Inflammatory macrophage (primary cell): ENCODE measurements around the gene DNMT1.

ENCODE experiments used
- DNase-seq, 2 donors: peaks; one replicate each; pipeline ENCODE4 v3.0.0-alpha.2; 2020 to 2022

Gene DNMT1

DNA sequence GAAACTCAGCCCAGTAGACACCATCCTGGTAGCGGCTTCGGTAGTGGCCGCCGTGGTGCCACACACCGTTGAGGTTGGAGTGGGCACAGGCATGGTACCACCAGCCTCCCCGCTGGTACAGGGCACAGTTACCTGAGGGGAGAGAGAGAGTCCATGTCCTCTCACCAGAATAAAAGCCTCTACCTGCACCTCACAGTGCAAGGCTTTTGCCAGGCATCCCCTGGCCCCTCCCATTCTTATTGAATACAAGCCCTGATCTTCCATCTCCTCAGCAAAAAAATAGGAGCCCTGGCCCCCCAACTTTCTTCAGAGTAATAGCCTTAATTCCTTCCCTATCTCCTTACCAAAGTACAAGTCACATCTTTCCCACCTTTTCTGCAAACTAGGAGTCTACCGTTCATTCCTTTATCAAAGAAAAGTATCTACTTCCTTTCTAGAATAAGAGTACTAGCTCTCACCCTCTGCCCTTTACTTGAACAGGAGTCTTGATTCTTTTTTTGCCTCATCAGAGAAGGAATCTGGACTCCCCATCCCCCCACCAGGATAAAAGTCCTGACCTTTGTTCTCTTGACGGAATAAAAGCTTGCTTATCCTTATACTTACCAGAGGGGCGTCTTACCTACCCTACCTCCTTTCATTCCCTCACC lies 102.0 kb downstream of the DNMT1 start:
- DNase-seq: no peak

DNA sequence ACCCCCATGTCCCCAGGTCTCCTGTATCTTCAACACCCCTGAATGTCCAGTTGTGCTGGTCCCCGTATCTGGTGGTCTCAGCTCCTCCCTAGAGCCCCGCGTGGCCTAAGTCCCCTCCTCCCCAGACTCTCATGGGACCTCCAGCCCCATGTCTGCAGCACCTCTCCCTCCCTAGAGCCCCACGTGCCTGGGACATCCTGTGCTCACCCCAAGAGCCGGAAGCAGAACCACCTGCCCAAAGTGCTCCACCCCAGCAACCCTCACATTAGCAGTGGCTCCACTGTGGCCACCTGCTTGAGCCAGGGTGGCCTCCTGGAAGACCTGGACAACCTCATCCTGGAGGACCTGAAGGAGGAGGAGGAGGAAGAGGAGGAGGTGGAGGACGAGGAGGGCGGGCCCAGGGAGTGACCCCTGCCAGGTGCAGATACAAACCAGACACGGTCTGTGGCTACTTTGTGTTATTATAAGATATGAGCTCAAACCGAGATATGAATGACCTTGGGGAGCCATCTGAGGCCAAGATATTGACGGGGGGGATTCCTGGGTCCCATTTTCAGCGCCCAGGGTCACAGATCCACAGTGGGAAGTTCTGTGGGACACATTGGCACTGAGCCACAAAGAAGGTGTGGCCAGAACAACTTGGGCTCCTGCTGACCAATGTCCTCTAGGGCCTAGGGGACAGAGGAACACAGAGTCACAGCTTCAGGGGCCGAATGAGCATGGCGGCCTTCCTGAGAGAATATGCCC lies 102.7 kb downstream of the DNMT1 start:
- DNase-seq: no peak

DNA sequence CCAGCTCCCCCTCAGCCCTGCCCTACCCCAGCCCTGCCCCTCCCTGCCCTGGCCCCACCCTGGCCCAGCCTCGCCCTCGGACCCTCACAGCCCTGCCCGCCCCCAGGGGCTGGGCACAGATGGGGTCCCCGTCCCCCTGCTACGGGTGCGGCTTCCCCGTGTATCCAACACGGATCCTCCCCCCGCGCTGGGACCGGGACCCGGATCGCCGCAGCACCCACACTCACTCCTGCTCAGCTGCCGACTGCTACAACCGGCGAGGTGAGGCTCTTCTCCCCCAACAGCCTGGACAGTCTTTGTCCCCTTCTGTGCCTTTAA lies 103.4 kb downstream of the DNMT1 start:
- no peak for DNase-seq

DNA sequence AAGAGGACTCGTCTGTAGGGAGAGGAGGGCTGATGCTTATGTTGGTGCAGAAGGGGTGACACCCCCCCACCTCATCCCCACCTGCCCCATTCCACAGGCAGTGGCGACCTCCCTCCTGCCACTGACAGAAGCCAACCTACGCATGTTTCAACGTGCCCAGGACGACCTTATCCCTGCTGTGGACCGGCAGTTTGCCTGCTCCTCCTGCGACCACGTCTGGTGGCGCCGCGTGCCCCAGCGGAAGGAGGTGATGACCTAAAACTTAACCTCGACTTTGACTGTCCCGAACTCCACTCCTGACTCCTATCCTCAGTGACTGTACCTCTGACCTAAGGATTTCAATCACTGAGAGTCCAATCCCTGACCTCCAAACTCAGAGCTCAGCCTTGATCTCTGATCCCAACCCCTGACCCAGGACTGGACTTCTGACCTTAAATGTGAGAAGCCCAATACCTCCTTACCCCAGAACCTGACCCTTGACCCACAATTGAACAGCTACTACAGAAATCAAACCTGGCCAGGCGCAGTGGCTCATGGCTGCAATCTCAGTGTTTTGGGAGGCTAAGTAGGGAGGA lies 104.9 kb downstream of the DNMT1 start:
- DNase-seq: no peak

DNA sequence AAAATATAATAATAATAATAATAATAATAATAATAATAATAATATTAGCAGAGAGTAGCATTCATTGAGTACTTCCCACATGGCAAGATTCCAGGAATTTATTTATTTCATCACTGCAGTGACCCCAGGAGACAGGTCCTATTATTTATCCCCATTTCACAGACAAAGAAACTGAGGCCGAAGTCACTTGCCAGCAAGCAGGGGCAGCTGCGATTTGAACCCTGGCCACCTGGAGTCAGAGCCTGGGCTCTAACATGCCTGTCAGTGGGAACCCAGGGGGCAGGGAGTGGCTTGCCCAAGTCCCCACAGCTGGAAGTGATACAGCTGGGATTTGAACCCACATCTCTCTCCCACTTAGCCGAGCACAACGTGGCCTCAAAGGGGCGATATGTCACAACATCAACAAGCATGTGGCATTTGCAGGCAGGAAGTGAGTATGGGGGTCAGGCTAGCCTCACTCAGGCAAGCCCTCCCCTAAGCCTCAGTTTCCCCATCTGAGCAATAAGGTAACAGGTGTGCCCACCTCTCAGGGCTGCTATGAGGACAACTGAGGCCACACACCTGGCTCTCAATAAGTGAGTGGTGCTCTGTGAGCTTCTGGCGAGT lies 105.7 kb downstream of the DNMT1 start:
- no peak for DNase-seq

DNA sequence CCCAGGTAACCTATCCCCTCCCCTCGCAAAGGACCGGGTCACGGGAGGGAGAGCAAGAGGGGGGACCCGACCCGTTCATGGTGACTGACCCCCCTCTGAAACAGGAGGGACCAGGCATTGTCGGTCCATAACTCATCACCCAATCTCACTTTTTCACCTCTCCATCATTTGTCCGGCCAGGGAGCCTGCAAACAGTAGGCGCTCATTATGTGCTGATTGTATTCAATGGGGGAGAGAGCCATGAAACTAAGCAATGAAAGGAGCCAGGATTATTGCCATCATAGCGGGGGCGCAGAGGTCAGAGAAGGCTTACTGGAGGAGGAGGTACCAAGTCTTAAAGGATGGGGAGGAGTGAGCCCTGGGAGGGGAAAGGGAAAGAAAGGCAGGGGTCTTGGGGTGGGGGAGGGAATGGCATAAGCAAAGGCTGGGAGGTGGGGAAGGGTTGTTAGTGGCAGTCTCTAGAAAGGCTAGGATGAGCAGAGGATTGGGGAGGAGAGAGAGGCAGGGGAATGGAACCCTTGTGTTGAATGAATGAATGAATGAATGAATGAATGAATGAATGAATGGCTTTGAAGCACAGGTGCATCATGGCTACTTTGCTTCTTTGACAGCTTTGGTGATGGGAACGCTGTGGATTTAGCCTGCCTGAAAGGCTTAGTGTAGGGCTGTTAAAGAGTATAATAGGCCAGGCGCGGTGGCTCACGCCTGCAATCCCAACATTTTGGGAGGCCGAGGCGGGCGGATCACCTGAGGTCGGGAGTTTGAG lies 107.3 kb downstream of the DNMT1 start:
- DNase-seq: no peak

DNA sequence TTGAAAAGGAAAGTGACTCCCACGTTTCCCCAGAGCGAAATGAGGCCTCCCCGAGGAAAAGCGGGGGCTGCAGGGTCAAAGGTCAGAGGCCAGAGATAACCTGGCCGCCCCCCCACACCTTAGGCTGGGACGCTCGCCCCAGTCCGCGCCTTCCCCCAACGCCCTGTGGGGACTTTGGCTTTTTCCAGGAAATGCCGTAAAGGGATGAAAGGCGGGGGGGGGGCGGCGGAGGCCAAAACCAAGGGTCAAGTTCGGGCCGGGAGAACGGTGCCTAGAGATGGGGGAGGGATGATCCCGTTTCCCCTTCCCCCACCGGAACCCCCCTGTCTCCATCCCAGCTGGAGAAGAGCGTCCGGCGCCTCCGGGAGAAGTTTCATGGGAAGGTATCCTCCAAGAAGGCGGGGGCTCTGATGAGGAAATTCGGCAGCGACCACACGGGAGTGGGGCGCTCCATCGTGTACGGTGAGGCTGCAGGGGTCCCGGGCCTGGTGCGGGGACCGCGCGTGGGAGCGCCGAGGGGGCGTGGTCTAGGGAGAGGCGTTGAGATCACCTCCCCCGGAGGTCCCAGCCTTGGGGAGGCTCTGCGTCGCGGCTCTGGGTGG lies 108.1 kb downstream of the DNMT1 start:
- no peak for DNase-seq

DNA sequence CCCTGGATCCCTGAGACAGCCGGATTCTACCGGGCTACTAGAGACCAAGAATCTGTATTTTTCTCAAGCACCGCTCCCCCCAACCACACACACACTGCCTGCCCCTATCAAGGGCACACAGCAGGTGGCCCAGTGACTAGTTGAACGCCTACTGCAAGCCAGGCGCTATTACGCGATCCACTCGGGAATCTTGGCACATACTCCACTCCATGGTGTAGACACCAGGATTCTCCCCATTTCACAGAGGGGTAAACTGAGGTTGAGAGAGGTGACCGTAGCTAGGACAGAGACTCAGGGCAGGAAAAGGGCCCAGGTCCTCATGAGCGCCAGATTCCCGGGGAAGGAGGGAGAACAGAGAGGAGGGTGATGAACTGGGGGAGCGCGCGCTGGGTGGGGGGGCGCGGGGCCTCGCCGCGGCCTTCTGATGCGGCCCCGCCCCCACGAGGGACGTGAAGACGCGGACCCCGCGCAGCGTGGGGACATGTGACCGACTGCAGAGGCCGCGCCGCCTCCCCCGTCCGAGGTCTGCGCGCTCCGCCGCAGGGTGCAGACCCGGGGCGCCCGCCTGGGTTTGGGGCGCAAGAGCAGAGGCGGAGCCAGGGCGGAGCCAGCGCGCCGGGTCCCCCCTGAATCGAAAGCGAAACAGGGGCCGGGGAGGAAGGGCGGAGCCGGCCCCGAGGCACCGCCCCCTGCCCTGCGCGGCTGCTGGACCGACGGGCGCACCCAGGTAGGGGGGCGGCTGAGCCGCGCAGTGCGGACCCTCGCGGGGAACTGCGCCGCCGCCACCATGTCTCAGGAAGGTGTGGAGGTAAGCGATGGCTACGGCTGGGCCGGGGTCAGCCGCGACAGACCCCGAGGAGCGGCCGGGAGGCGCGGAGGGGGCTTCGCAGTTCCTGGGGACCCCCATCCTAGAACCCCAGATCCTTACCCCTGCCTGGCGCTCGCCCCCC lies 108.8 kb downstream of the DNMT1 start, which contains the start of gene SHFL:
SHFL (plus strand) TSS at position 677 of the 950 bp plus-strand sequence; CDS start at position 788, 111 bp downstream.
- peak; percentile 63 to 72 for DNase-seq

DNA sequence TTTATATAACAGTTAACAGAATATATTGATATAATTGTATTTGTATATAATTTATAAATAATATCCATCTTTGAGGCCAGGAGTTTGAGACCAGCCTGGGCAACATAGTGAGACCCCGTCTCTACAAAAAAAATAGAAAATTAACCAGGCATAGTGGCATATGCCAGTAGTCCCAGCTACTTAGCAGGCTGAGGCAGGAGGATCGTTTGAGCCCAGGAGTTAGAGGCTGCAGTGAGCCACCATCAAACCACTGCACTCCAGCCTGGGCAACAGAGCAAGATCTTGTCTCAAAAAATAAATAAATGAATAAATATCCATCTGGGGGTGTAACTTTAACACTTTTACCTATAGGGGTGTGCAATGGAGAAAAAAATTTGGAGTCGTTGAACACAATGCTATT lies 110.0 kb downstream of the DNMT1 start:
- DNase-seq: no peak

DNA sequence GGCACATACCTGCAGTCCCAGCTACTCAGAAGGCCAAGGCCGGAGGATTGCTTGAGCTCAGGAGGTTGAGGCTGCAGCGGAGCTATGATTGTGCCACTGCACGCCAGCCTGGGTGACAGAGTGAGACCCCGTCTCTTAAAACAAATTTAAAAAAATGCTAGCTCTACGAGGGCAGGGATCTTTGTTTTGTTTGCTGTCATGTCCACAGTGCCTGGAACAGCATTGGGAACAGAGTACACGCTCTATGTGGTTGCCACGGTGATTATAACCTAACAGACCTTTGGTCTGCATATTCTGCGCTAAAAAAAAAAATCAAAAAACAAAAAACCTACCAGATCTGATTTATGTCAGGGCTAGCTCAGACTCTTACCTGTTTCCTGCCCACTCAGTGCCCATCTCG lies 110.8 kb downstream of the DNMT1 start:
- no peak for DNase-seq
